Neural cell (in vitro differentiated cells): Measurements from ENCODE around the gene FAM151B. TPM values are rescaled to one million over a fixed set of nuclear protein-coding genes. Genes with fewer than 3 reads are reported as not detected.

Experiments used
- H2AFZ ChIP-seq: fragments of 200-600, 300-800 bp; sonication (generic), shearing (Covaris generic); 2 replicates; pipeline ENCODE4 v1.6.0; 2014; ENCODE audit warnings: low read depth, mild to moderate bottlenecking, antibody characterized with exemption, low read length, moderate library complexity
- H3F3A ChIP-seq: fragments of 200-600 bp; shearing (Covaris generic); 2 replicates; pipeline ENCODE4 v1.6.1; 2016; ENCODE audit warnings: mild to moderate bottlenecking, moderate library complexity, mixed read lengths, antibody characterized with exemption, low read length; ENCODE audit not compliant: insufficient read depth, poor library complexity, severe bottlenecking
- H3K27ac ChIP-seq: fragments of 200-600, 300-800 bp; sonication (generic), shearing (Covaris generic); 2 replicates; pipeline ENCODE4 v1.5.1; 2014; ENCODE audit warnings: mild to moderate bottlenecking, low read length, moderate library complexity
- H3K27me3 ChIP-seq: fragments of 300-800, 200-600 bp; sonication (generic), shearing (Covaris generic); 2 replicates; pipeline ENCODE4 v1.6.0; 2014; ENCODE audit warnings: mild to moderate bottlenecking, low read depth, low read length, moderate library complexity; ENCODE audit not compliant: insufficient read depth
- H3K36me3 ChIP-seq: fragments of 300-800, 200-600 bp; sonication (generic), shearing (Covaris generic); 2 replicates; pipeline ENCODE4 v1.5.1; 2014; ENCODE audit warnings: mild to moderate bottlenecking, antibody characterized with exemption, low read length, moderate library complexity; ENCODE audit not compliant: insufficient read depth
- H3K4me2 ChIP-seq: fragments of 300-800, 200-600 bp; sonication (generic), shearing (Covaris generic); 2 replicates; pipeline ENCODE4 v1.6.0; 2014; ENCODE audit warnings: mild to moderate bottlenecking, low read length
- H3K4me3 ChIP-seq: fragments of 300-800, 200-600 bp; sonication (generic), shearing (Covaris generic); 2 replicates; pipeline ENCODE4 v1.5.1; 2014; ENCODE audit warnings: mild to moderate bottlenecking, low read length, moderate library complexity
- H3K79me2 ChIP-seq: fragments of 200-600 bp; shearing (Covaris generic); replicated peaks from 2 replicates; pipeline ENCODE4 v1.6.0; 2014; ENCODE audit warnings: mild to moderate bottlenecking, low read length, moderate library complexity; ENCODE audit not compliant: insufficient read depth
- H3K9ac ChIP-seq: fragments of 300-800, 200-600 bp; sonication (generic), shearing (Covaris generic); 2 replicates; pipeline ENCODE4 v1.6.1; 2016; ENCODE audit warnings: mild to moderate bottlenecking, low read length, mixed read lengths
- H3K9me2 ChIP-seq: fragments of 200-600 bp; shearing (Covaris generic); 2 replicates; pipeline ENCODE4 v1.6.1; 2016; ENCODE audit warnings: mild to moderate bottlenecking, low read length, mixed read lengths; ENCODE audit not compliant: insufficient read depth
- H3K9me3 ChIP-seq: fragments of 200-600, 300-800 bp; sonication (generic), shearing (Covaris generic); 2 replicates; pipeline ENCODE4 v1.6.1; 2016; ENCODE audit warnings: mild to moderate bottlenecking, mixed run types, low read length, moderate library complexity, mixed read lengths
- H4K20me1 ChIP-seq: fragments of 200-600 bp; shearing (Covaris generic); 2 replicates; pipeline ENCODE4 v1.6.1; 2016; ENCODE audit warnings: mild to moderate bottlenecking, mixed run types; ENCODE audit not compliant: insufficient read depth
- EP300 ChIP-seq: fragments of 450-650 bp; conservative IDR thresholded peaks from 2 replicates; pipeline ENCODE4 v1.6.1; 2014; ENCODE audit warnings: antibody characterized with exemption, mild to moderate bottlenecking, moderate library complexity; ENCODE audit not compliant: poor library complexity, severe bottlenecking
- EZH2 ChIP-seq: fragments of 200-600, 300-800 bp; shearing (Covaris generic), sonication (generic); IDR thresholded peaks from 2 replicates; pipeline ENCODE4 v1.6.1; 2014; ENCODE audit warnings: antibody characterized with exemption, low read length, borderline replicate concordance, mild to moderate bottlenecking; ENCODE audit not compliant: insufficient read depth, poor library complexity, severe bottlenecking
- MXI1 ChIP-seq: fragments of 450-650 bp; conservative IDR thresholded peaks from 2 replicates; pipeline ENCODE4 v1.6.1; 2014; ENCODE audit warnings: antibody characterized with exemption, mild to moderate bottlenecking; ENCODE audit not compliant: poor library complexity, severe bottlenecking
- POLR2AphosphoS5 ChIP-seq: IDR thresholded peaks from 2 replicates; pipeline ENCODE4 v1.6.1; 2012
- RAD21 ChIP-seq: fragments of 450-650 bp; conservative IDR thresholded peaks from 2 replicates; pipeline ENCODE4 v1.6.1; 2014; ENCODE audit warnings: antibody characterized with exemption, mild to moderate bottlenecking, moderate library complexity
- SMC3 ChIP-seq: fragments of 450-650 bp; conservative IDR thresholded peaks from 2 replicates; pipeline ENCODE4 v1.6.1; 2014; ENCODE audit warnings: antibody characterized with exemption, mild to moderate bottlenecking, moderate library complexity; ENCODE audit not compliant: poor library complexity
- TAF1 ChIP-seq: IDR thresholded peaks from 2 replicates; pipeline ENCODE4 v1.6.1; 2012; ENCODE audit warnings: low read depth
- polyA plus RNA-seq: library from polyadenylated mRNA; depleted of rRNA; stranded (reverse); fragments of >200 nt; gene quantifications from 2 replicates; pipeline ENCODE4 v1.2.3, GENCODE V29; 2014
- TF ChIP-seq, protein P1 (sequence below): IDR thresholded peaks from 2 replicates; pipeline ENCODE4 v1.6.1; 2012; ENCODE audit warnings: borderline replicate concordance
- TF ChIP-seq, protein P2 (sequence below): fragments of 450-650 bp; IDR thresholded peaks from 2 replicates; pipeline ENCODE4 v1.5.1; 2014; ENCODE audit warnings: antibody characterized with exemption, mild to moderate bottlenecking, moderate library complexity; ENCODE audit not compliant: poor library complexity, severe bottlenecking

FAM151B gene
- polyA plus RNA-seq, 1 donor from 2014 or later: 3.3 TPM

DNA sequence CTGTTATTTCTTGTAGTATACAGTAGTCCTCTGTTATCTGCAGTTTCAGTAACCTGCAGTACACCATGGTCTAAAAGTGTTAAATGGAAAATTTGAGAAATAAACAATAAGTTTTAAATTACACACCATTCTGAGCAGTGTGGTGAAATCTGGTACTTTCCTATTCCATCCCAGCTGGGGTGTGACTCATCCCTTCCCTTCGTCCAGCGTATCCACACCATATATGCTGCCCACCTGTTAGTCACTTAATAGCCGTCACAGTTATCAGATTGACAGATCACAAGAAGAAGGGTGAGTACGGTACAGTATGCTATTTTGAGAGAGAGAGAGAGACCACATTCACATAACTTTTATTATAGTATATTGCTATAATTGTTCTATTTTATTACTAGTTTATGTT, 28.9 kb downstream of the FAM151B start:
- no peaks in the 10 kb centered on the region for H3K9me2 ChIP-seq
- no peaks in the 10 kb centered on the region for H4K20me1 ChIP-seq
- no peak for TF ChIP-seq TAF1
- H3K9ac ChIP-seq: no peak overlapping the region
- no peak overlapping the region for H2AFZ ChIP-seq
- H3K79me2 ChIP-seq: no peaks in the 10 kb centered on the region
- no peak overlapping the region for H3K27ac ChIP-seq
- H3K27me3 ChIP-seq: no peaks in the 10 kb centered on the region
- no peak overlapping the region for H3K4me3 ChIP-seq
- H3K9me3 ChIP-seq: no peaks in the 10 kb centered on the region
- H3K4me2 ChIP-seq: no peak overlapping the region
- H3K36me3 ChIP-seq: no peaks in the 10 kb centered on the region
- no peaks in the 10 kb centered on the region for H3F3A ChIP-seq

DNA sequence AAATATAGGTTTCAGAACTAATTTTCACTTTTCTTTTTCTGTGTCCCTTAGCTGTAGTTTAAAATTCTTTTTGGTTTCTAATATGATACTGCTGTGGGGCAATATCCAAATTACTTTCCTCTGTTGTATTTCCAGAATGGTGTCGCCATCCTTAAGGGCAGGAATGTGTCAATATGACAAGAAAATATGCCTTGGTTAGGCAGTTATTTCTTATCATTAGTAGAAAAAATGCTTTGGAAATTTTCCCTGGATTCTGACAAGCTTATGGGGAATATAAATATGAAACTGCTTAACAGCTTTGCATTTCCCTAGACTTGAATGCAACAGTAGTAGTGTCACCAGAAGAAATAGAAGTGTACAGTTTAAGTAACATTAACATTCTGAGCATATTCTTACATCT, 52.8 kb downstream of the FAM151B start:
- no peaks in the 10 kb centered on the region for H3F3A ChIP-seq
- no peak overlapping the region for H3K27ac ChIP-seq
- H3K36me3 ChIP-seq: no peaks in the 10 kb centered on the region
- H3K27me3 ChIP-seq: no peaks in the 10 kb centered on the region
- no peak overlapping the region for H3K9ac ChIP-seq
- H3K79me2 ChIP-seq: no peaks in the 10 kb centered on the region
- H2AFZ ChIP-seq: no peak overlapping the region
- H3K4me2 ChIP-seq: no peak overlapping the region
- no peak overlapping the region for H3K4me3 ChIP-seq
- no peaks in the 10 kb centered on the region for H4K20me1 ChIP-seq
- H3K9me3 ChIP-seq: no peaks in the 10 kb centered on the region
- TF ChIP-seq POLR2AphosphoS5: no peak
- TF ChIP-seq, protein P1, sequence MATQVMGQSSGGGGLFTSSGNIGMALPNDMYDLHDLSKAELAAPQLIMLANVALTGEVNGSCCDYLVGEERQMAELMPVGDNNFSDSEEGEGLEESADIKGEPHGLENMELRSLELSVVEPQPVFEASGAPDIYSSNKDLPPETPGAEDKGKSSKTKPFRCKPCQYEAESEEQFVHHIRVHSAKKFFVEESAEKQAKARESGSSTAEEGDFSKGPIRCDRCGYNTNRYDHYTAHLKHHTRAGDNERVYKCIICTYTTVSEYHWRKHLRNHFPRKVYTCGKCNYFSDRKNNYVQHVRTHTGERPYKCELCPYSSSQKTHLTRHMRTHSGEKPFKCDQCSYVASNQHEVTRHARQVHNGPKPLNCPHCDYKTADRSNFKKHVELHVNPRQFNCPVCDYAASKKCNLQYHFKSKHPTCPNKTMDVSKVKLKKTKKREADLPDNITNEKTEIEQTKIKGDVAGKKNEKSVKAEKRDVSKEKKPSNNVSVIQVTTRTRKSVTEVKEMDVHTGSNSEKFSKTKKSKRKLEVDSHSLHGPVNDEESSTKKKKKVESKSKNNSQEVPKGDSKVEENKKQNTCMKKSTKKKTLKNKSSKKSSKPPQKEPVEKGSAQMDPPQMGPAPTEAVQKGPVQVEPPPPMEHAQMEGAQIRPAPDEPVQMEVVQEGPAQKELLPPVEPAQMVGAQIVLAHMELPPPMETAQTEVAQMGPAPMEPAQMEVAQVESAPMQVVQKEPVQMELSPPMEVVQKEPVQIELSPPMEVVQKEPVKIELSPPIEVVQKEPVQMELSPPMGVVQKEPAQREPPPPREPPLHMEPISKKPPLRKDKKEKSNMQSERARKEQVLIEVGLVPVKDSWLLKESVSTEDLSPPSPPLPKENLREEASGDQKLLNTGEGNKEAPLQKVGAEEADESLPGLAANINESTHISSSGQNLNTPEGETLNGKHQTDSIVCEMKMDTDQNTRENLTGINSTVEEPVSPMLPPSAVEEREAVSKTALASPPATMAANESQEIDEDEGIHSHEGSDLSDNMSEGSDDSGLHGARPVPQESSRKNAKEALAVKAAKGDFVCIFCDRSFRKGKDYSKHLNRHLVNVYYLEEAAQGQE: no peak
- no peaks in the 10 kb centered on the region for H3K9me2 ChIP-seq

GRCh38 chr5:80541392-80541791, 53.5 kb downstream of the FAM151B start:
- H3K27me3 ChIP-seq: no peaks in the 10 kb centered on the region
- H4K20me1 ChIP-seq: no peaks in the 10 kb centered on the region
- H3K9ac ChIP-seq: no peak overlapping the region
- no peaks in the 10 kb centered on the region for H3K79me2 ChIP-seq
- no peaks in the 10 kb centered on the region for H3F3A ChIP-seq
- no peak overlapping the region for H3K4me3 ChIP-seq
- no peaks in the 10 kb centered on the region for H3K36me3 ChIP-seq
- no peak overlapping the region for H3K27ac ChIP-seq
- H3K9me2 ChIP-seq: no peaks in the 10 kb centered on the region
- no peak overlapping the region for H3K4me2 ChIP-seq
- no peak overlapping the region for H2AFZ ChIP-seq
- no peaks in the 10 kb centered on the region for H3K9me3 ChIP-seq
- TF ChIP-seq POLR2AphosphoS5 (no peak), MXI1 (no peak), EZH2 (no peak), EP300 (no peak), TAF1 (no peak), RAD21 (no peak), SMC3 (no peak)
- TF ChIP-seq, protein P1: no peak
- TF ChIP-seq, protein P2, sequence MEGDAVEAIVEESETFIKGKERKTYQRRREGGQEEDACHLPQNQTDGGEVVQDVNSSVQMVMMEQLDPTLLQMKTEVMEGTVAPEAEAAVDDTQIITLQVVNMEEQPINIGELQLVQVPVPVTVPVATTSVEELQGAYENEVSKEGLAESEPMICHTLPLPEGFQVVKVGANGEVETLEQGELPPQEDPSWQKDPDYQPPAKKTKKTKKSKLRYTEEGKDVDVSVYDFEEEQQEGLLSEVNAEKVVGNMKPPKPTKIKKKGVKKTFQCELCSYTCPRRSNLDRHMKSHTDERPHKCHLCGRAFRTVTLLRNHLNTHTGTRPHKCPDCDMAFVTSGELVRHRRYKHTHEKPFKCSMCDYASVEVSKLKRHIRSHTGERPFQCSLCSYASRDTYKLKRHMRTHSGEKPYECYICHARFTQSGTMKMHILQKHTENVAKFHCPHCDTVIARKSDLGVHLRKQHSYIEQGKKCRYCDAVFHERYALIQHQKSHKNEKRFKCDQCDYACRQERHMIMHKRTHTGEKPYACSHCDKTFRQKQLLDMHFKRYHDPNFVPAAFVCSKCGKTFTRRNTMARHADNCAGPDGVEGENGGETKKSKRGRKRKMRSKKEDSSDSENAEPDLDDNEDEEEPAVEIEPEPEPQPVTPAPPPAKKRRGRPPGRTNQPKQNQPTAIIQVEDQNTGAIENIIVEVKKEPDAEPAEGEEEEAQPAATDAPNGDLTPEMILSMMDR: no peak
